ENCODE data around the gene COL5A1.

- TF ChIP-seq CTCF (IDR thresholded peaks at IDR 0.05) (no peak), POLR2A (IDR thresholded peaks at IDR 0.05) (no peak)
Measured at GRCh38 chr9:134814598-134815215, 173.1 kb downstream of the COL5A1 start.

Data from Peyer's patch (tissue), 4 donors.